Keratinocyte (primary cell): Measurements from ENCODE around the gene IL15.

Source experiments
- EZH2 ChIP-seq: IDR thresholded peaks from one replicate; pipeline ENCODE4 v1.6.1; 2012; ENCODE audit warnings: inconsistent platforms, mild to moderate bottlenecking, low read length, moderate library complexity
- TF ChIP-seq, protein P1 (sequence below), 3 experiments: IDR thresholded peaks in 1 of 3; conservative IDR thresholded peaks in 1 of 3; optimal IDR thresholded peaks in 1 of 3; 2 replicates in 2 of 3; 3 replicates in 1 of 3; pipeline versions ENCODE3 to v1.5.1; 2011; ENCODE audit warnings: low read length in 3 of 3, mild to moderate bottlenecking in 3 of 3, moderate library complexity in 2 of 3, control low read depth in 1 of 3, inconsistent platforms in 1 of 3; ENCODE audit not compliant: insufficient read depth in 2 of 3; ENCODE audit errors: extremely low read depth in 1 of 3

DNA sequence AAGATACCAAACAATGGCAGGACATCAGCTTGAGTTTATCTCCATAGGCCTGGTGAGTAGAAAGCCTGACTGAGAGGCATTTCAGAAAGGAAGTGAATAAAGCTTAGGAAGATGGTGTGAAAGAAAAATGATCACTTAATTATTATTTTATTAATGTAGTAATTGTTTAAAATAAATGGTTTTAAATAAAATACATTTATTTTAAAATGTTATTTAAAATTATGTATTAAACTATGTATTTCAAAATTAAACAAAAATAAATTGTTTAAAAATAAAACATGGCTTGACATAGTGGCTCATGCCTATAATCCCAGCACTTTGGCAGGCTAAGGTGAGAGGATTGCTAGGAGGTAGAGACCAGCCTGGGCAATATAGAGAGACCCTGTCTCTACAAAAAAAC is 145.8 kb downstream of the IL15 start:
- TF ChIP-seq, protein P1, sequence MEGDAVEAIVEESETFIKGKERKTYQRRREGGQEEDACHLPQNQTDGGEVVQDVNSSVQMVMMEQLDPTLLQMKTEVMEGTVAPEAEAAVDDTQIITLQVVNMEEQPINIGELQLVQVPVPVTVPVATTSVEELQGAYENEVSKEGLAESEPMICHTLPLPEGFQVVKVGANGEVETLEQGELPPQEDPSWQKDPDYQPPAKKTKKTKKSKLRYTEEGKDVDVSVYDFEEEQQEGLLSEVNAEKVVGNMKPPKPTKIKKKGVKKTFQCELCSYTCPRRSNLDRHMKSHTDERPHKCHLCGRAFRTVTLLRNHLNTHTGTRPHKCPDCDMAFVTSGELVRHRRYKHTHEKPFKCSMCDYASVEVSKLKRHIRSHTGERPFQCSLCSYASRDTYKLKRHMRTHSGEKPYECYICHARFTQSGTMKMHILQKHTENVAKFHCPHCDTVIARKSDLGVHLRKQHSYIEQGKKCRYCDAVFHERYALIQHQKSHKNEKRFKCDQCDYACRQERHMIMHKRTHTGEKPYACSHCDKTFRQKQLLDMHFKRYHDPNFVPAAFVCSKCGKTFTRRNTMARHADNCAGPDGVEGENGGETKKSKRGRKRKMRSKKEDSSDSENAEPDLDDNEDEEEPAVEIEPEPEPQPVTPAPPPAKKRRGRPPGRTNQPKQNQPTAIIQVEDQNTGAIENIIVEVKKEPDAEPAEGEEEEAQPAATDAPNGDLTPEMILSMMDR (optimal IDR thresholded peaks at IDR 0.05 in 1 of 3, IDR thresholded peaks at IDR 0.05 in 1 of 3, conservative IDR thresholded peaks at IDR 0.05 in 1 of 3; ENCODE audit: extremely low read depth in 1 of 3, insufficient read depth in 2 of 3, low read length in 3 of 3): no peak
- no peak for TF ChIP-seq EZH2
